NB4 (cell line): ENCODE data around the gene NGB.
"Not testable (repeated sequence)": the region's sequence is repeated elsewhere in the genome, so short reads cannot be mapped to it uniquely, and the experiment has no call there.

Experiments used
- DNase-seq: peaks from one replicate; pipeline ENCODE4 v3.0.0; 2010; ENCODE audit warnings: low read depth
- H3K4me3 ChIP-seq: one replicate; pipeline ENCODE4 v1.5.1; 2011; ENCODE audit warnings: mild to moderate bottlenecking, low read depth, low read length, moderate library complexity
- MYC ChIP-seq: IDR thresholded peaks from 2 replicates; pipeline ENCODE4 v1.6.1; 2011; ENCODE audit warnings: low read depth, low read length
- POLR2A ChIP-seq: IDR thresholded peaks from 2 replicates; pipeline ENCODE4 v1.6.1; 2011; ENCODE audit warnings: mild to moderate bottlenecking; ENCODE audit not compliant: insufficient read length; ENCODE audit errors: extremely low read depth
- TF ChIP-seq, protein P1 (sequence below): IDR thresholded peaks from 2 replicates; pipeline ENCODE4 v1.6.1; 2011; ENCODE audit warnings: low read depth, low read length
- TF ChIP-seq, protein P2 (sequence below): IDR thresholded peaks from one replicate; pipeline ENCODE4 v1.5.1; 2012; ENCODE audit warnings: low read depth, low read length

The NGB gene

DNA sequence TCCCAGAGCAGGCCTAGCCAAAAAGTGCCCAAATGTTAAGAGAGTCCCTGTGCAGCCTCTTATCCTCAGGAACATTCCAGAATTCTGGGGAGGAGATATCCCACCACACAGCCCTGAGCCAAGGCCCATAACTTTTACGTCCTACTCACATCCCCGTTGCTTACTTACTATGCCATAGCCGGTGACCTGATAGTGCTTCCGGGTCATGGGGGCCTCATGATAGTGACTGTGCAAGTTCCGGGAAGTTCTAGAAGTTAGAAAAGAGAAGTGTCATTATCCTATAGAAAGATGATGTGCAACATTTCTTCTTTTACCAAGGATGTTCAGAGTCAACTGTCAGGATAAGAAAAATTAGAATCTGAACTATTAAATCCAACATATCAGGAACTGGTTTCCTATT, 15.6 kb upstream of the NGB start:
- DNase-seq, result no peak
- H3K4me3 ChIP-seq, result no peak overlapping the region
- no peak for TF ChIP-seq POLR2A
- TF ChIP-seq, protein P1, sequence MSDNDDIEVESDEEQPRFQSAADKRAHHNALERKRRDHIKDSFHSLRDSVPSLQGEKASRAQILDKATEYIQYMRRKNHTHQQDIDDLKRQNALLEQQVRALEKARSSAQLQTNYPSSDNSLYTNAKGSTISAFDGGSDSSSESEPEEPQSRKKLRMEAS, result no peak
- TF ChIP-seq MYC, result no peak
- TF ChIP-seq, protein P2, sequence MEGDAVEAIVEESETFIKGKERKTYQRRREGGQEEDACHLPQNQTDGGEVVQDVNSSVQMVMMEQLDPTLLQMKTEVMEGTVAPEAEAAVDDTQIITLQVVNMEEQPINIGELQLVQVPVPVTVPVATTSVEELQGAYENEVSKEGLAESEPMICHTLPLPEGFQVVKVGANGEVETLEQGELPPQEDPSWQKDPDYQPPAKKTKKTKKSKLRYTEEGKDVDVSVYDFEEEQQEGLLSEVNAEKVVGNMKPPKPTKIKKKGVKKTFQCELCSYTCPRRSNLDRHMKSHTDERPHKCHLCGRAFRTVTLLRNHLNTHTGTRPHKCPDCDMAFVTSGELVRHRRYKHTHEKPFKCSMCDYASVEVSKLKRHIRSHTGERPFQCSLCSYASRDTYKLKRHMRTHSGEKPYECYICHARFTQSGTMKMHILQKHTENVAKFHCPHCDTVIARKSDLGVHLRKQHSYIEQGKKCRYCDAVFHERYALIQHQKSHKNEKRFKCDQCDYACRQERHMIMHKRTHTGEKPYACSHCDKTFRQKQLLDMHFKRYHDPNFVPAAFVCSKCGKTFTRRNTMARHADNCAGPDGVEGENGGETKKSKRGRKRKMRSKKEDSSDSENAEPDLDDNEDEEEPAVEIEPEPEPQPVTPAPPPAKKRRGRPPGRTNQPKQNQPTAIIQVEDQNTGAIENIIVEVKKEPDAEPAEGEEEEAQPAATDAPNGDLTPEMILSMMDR, result no peak

DNA sequence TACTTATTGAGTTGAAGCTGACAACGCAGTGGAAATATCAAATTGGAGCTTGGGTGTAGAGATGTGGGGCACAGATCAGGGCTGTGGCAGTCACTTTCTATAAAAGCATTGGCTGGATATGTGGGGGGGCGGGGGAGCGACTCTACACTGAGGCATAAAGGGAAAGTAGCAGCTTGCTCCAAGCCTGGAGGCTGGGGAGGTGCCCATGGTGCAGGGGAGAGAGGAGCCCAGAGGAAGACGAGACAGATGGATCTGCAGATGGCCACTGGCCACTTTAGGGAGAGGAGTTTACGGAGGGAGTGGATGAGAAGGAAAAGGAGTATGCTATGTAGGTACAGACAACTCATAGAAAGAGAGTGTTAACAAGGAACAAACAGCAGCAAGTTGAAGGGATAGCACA, 13.5 kb upstream of the NGB start:
- DNase-seq, result no peak
- TF ChIP-seq MYC (no peak), POLR2A (no peak)
- TF ChIP-seq, protein P1, result no peak
- TF ChIP-seq, protein P2, result no peak
- no peak overlapping the region for H3K4me3 ChIP-seq

- no peak for DNase-seq
- TF ChIP-seq, protein P2, result no peak
- TF ChIP-seq POLR2A, result no peak
- TF ChIP-seq, protein P1, result no peak
- H3K4me3 ChIP-seq, result no peak overlapping the region
Measured at GRCh38 chr14:77284066-77284465, 13.1 kb upstream of the NGB start.

DNA sequence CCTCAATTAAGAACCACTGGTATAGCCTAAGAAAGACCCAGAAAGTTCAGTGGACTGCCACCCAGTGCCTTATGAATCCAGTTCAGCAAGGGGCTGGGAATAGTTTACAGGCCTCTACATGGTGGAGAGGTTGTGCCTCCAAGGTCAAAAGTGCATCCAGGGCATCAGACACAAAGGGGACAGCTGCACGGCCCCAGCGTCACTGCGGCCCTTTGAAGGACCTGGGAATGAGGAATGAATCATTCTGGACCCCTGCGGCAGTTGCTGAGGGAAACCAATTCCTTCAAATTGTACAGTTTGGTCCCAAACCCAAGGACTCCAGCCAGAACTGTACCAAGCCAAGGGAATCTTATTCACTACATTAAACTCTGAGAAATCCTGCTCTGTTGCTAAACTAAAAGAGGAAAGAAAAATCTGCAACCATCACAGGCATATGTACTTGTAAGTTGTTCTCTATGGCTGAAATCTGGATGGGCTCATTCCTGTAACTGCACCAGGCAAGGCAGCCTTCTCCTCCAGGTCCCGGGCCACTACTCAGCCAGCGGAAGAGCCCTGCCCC, 10.9 kb upstream of the NGB start:
- TF ChIP-seq POLR2A, result no peak
- TF ChIP-seq, protein P2, result no peak
- no peak for TF ChIP-seq MYC
- TF ChIP-seq, protein P1, result no peak
- no peak overlapping the region for H3K4me3 ChIP-seq
- no peak for DNase-seq

- not testable (repeated sequence) for H3K4me3 ChIP-seq, DNase-seq
Measured at GRCh38 chr14:77280921-77281320, 9.9 kb upstream of the NGB start.

DNA sequence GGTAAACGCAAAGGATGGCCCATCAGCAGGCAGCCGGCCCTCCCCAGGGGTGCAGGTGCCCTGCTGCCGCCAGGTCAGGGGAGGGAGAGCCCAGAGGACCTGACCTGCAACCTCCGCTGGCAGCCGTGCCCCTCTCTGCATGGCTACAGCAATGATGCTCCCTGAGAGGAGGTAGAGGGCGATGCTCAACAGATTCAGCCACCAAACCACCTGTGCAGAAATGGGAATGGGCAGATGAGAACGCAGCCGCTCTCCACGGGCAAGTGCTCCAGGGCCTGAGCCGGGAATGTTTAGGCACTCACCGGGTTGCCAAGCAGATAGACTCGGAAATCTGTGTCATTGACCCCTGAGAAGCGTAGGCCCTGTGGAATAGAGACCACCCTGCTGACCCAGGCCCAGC, 8.7 kb upstream of the NGB start:
- TF ChIP-seq MYC, result no peak
- TF ChIP-seq, protein P1, result no peak
- TF ChIP-seq, protein P2, result no peak
- TF ChIP-seq POLR2A, result no peak
- no peak overlapping the region for H3K4me3 ChIP-seq
- no peak for DNase-seq
